HepG2 (cell line): Measurements from ENCODE around the gene CLBA1. TPM values are rescaled to one million over a fixed set of nuclear protein-coding genes. Genes with fewer than 3 reads are reported as not detected.

ENCODE experiments used
- ATAC-seq: fragments of 200-7000 bp; cut with Tn5 transposase; 3 replicates; pipeline ENCODE4 v1.9.1; 2020; ENCODE audit warnings: mild to moderate bottlenecking, moderate library complexity
- BruUV-seq: library from RNA; stranded (reverse); fragments of 400-500 nt; replicated peaks from 2 replicates; lab custom pipeline; 2021; lab: Mats Ljungman, UMichigan
- CTCF ChIA-PET: fragments of 300-600 bp; formaldehyde crosslinking; extraction: SDS; loops from one replicate; lab custom pipeline; 2021; ENCODE audit warnings: low total read pairs, inconsistent platforms, low intra/inter-chr PET ratio; lab: Yijun Ruan, JAX
- POLR2A ChIA-PET: fragments of 350-600 bp; sonication (Branson Sonifier 250); formaldehyde crosslinking; loops from one replicate; lab custom pipeline; 2020; ENCODE audit warnings: antibody characterized with exemption, inconsistent platforms; lab: Yijun Ruan, JAX
- DNase-seq: peaks from one replicate; pipeline ENCODE4 v3.0.0-alpha.2; 2015; ENCODE audit warnings: low spot score
- FAIRE-seq: peaks from 3 replicates; lab custom pipeline; 2011; peaks lifted over from hg19 to GRCh38; lab: Jason Lieb, UNC
- H2AFZ ChIP-seq: one replicate; pipeline ENCODE4 v1.6.1; 2011; ENCODE audit warnings: low read length, inconsistent platforms
- H3K27ac ChIP-seq: fragments of 300-600 bp; 3 replicates; pipeline ENCODE4 v1.8.0; 2011; ENCODE audit warnings: mixed run types, mild to moderate bottlenecking, mixed read lengths, low read length, inconsistent platforms; ENCODE audit not compliant: insufficient read depth; ENCODE audit errors: extremely low read length
- H3K27me3 ChIP-seq, 2 experiments: fragments of 200-600 bp in 1 of 2; 2 replicates in 1 of 2; 3 replicates in 1 of 2; pipeline versions ENCODE4 v1.6.0 to v1.8.0; 2011; ENCODE audit warnings: low read length in 2 of 2, mild to moderate bottlenecking in 2 of 2, moderate library complexity in 2 of 2, inconsistent platforms in 1 of 2; ENCODE audit not compliant: insufficient read depth in 2 of 2, control insufficient read depth in 1 of 2
- H3K36me3 ChIP-seq, 2 experiments: fragments of 200-600 bp in 1 of 2; replicated peaks in 1 of 2; 2 replicates in 1 of 2; 3 replicates in 1 of 2; pipeline versions ENCODE4 v1.5.1 to v1.8.0; 2011; ENCODE audit warnings: low read length in 2 of 2, inconsistent platforms in 1 of 2; ENCODE audit not compliant: insufficient read depth in 2 of 2, control insufficient read depth in 1 of 2
- H3K4me1 ChIP-seq: 2 replicates; pipeline ENCODE4 v1.5.1; 2012; ENCODE audit warnings: low read length, inconsistent platforms; ENCODE audit not compliant: insufficient read depth
- H3K4me2 ChIP-seq: 2 replicates; pipeline ENCODE4 v1.6.0; 2011; ENCODE audit warnings: low read depth, low read length, inconsistent platforms
- H3K4me3 ChIP-seq, 3 experiments: fragments of 200-600 bp in 1 of 3; sonication (generic), shearing (Covaris generic) in 1 of 3; replicated peaks in 1 of 3; 2 replicates each; pipeline ENCODE4 v1.5.1; 2011 to 2016; ENCODE audit warnings: low read length in 3 of 3, inconsistent platforms in 2 of 3, low read depth in 2 of 3, mild to moderate bottlenecking in 2 of 3, control low read depth in 1 of 3, mixed read lengths in 1 of 3; ENCODE audit not compliant: insufficient read depth in 1 of 3
- H3K79me2 ChIP-seq: one replicate; pipeline ENCODE4 v1.6.1; 2011; ENCODE audit warnings: low read length, inconsistent platforms; ENCODE audit not compliant: insufficient read depth
- H3K9ac ChIP-seq: 2 replicates; pipeline ENCODE4 v1.6.0; 2011; ENCODE audit warnings: mild to moderate bottlenecking, low read depth, low read length, inconsistent platforms; ENCODE audit not compliant: insufficient read depth
- H3K9me3 ChIP-seq: 2 replicates; pipeline ENCODE4 v1.5.1; 2012; ENCODE audit warnings: mild to moderate bottlenecking, low read length
- H4K20me1 ChIP-seq: 2 replicates; pipeline ENCODE4 v1.6.0; 2011; ENCODE audit warnings: inconsistent platforms, mild to moderate bottlenecking, low read length, moderate library complexity; ENCODE audit not compliant: insufficient read depth
- CREBL2 ChIP-seq: sonication (generic); formaldehyde crosslinking; IDR thresholded peaks from 2 replicates; pipeline ENCODE4 v1.8.1; 2023; ENCODE audit warnings: missing genetic modification reagents, mild to moderate bottlenecking, borderline replicate concordance
- IKZF4 ChIP-seq: sonication (generic); formaldehyde crosslinking; IDR thresholded peaks from 2 replicates; pipeline ENCODE4 v1.5.1; 2020; ENCODE audit warnings: borderline replicate concordance, mild to moderate bottlenecking, low read depth, missing genetic modification reagents; ENCODE audit errors: not compliant biosample characterization
- KAT2B ChIP-seq: fragments of 150-350 bp; IDR thresholded peaks from 2 replicates; pipeline ENCODE4 v1.6.1; 2014; ENCODE audit warnings: low read depth, low read length, borderline replicate concordance
- NFIB ChIP-seq: sonication (generic); formaldehyde crosslinking; IDR thresholded peaks from 2 replicates; pipeline ENCODE4 v1.9.0; 2021; ENCODE audit warnings: missing genetic modification reagents, mild to moderate bottlenecking, borderline replicate concordance
- SAP130 ChIP-seq: IDR thresholded peaks from 2 replicates; pipeline ENCODE4 v1.6.1; 2016; ENCODE audit warnings: low read depth
- YEATS2 ChIP-seq: sonication (generic); formaldehyde crosslinking; IDR thresholded peaks from 2 replicates; pipeline ENCODE4 v1.4.0; 2020; ENCODE audit warnings: missing genetic modification reagents, borderline replicate concordance
- ZFAT ChIP-seq: sonication (generic); formaldehyde crosslinking; conservative IDR thresholded peaks from 2 replicates; pipeline ENCODE4 v1.8.1; 2023; ENCODE audit warnings: missing genetic modification reagents, inconsistent platforms
- ZNF17 ChIP-seq: sonication (generic); formaldehyde crosslinking; IDR thresholded peaks from 2 replicates; pipeline ENCODE4 v1.5.0; 2020; ENCODE audit warnings: mild to moderate bottlenecking, missing genetic modification reagents
- ZNF224 ChIP-seq: sonication (generic); formaldehyde crosslinking; IDR thresholded peaks from 2 replicates; pipeline ENCODE4 v1.5.0; 2020; ENCODE audit warnings: mild to moderate bottlenecking, missing genetic modification reagents
- ZNF382 ChIP-seq: sonication (generic); formaldehyde crosslinking; IDR thresholded peaks from 2 replicates; pipeline ENCODE4 v1.5.0; 2020; ENCODE audit warnings: missing genetic modification reagents, mild to moderate bottlenecking, borderline replicate concordance
- ZNF550 ChIP-seq: sonication (generic); formaldehyde crosslinking; IDR thresholded peaks from 2 replicates; pipeline ENCODE4 v1.4.0; 2020; ENCODE audit warnings: mild to moderate bottlenecking, missing genetic modification reagents, borderline replicate concordance
- ZNF589 ChIP-seq: sonication (generic); formaldehyde crosslinking; conservative IDR thresholded peaks from 2 replicates; pipeline ENCODE4 v1.8.0; 2022; ENCODE audit warnings: mild to moderate bottlenecking, moderate library complexity, missing genetic modification reagents
- ZNF770 ChIP-seq: sonication (generic); formaldehyde crosslinking; IDR thresholded peaks from 2 replicates; pipeline ENCODE4 v1.5.0; 2020; ENCODE audit warnings: mild to moderate bottlenecking, missing genetic modification reagents
- WGBS: methylation state at CpG from one replicate; pipeline ENCODE4 v1.1.6; 2017; ENCODE audit warnings: low lambda C conversion rate; 5-methylcytosine and 5-hydroxymethylcytosine counted together
- in situ Hi-C: cut with HindIII; loops from 2 replicates; pipeline ENCODE4 v1.10.0; 2017; ENCODE audit warnings: low pct_unique_long_range_greater_than_20kb; ENCODE audit not compliant: extremely low pct_ligation_motif_present
- intact Hi-C: fragments of 100-400 bp; cut with micrococcal nuclease; formaldehyde crosslinking; loops from one replicate; pipeline ENCODE4 v1.10.0; 2022; ENCODE audit not compliant: unreplicated experiment
- polyA plus RNA-seq, 8 experiments: library from polyadenylated mRNA; depleted of rRNA in 3 of 8; stranded (reverse) in 7 of 8; unstranded in 1 of 8; fragments of >200 nt; fragmentation: Illumina TruSeq in 4 of 8; extraction: Trizol in 4 of 8; gene quantifications; 2 replicates each; pipeline versions ENCODE4 v1.2.1 to v1.2.3, GENCODE V29; 2011 to 2016; ENCODE audit warnings: low read depth in 4 of 8, missing spikeins in 1 of 8, mixed read lengths in 1 of 8; ENCODE audit not compliant: insufficient read depth in 1 of 8
- total RNA-seq, 5 experiments: library from RNA; depleted of rRNA; stranded (reverse); fragments of >200 nt; fragmentation: Illumina TruSeq; extraction: Trizol; gene quantifications; 2 replicates each; pipeline ENCODE4 v1.2.3, GENCODE V29; 2016; ENCODE audit warnings: low read depth in 1 of 5

Gene CLBA1
- total and polyA plus RNA-seq, 2 of the 13 experiments (the other 11 are each of a cell fraction or from before 2014, with no cell fraction given): 1.2 to 1.4 TPM

GRCh38 chr14:105022276-105022670 lies 36.7 kb downstream of the CLBA1 start:
- ATAC-seq (no peak), DNase-seq (no peak), FAIRE-seq (no peak)
- no peak overlapping the region for H2AFZ ChIP-seq
- peak overlapping the region; percentile 78 for H3K9ac ChIP-seq
- peak overlapping the region; percentile 93 for H3K4me2 ChIP-seq
- 72% methylated on average over 2 of the region's 2 CpGs for WGBS
- CTCF ChIA-PET: interaction anchor here (3.6 kb wide), 1 partner anchor 23 kb away, joined by 20 read pairs; no protein-coding TSS in a partner anchor
- no peak overlapping the region for H3K27ac ChIP-seq
- peaks cover 0 to 3% of the 10 kb centered on the region in 2 experiments; a peak in 1 of 5 replicates for H3K36me3 ChIP-seq
- TF ChIP-seq ZNF224 (CRISPR knock-in tag): 0 out of 2 replicates have a peak, but pooled peaks have one; percentile 4
- no peak for TF ChIP-seq ZNF589 (CRISPR knock-in tag)
- peak; percentile 26; the same call in 1 of the 2 replicates for TF ChIP-seq ZNF770
- peaks cover 7% of the 10 kb centered on the region for H4K20me1 ChIP-seq
- intact Hi-C loops: loop anchor here (5.0 kb wide), 1 partner anchor 45 kb away; the partner anchor contains the start of gene AHNAK2
- in situ Hi-C loops: no loop called here
- POLR2A ChIA-PET: interaction anchor here (2.1 to 3.6 kb wide), 2 partner anchors 38 to 270 kb away, joined by 7 to 18 read pairs; partner anchors contain the start of genes CLBA1 and SIVA1
- H3K4me3 ChIP-seq: peak overlapping the region; percentile 58 to 79 (median 70); a peak in 5 of 6 replicates
- no TSS peak for BruUV-seq
- H3K9me3 ChIP-seq: no peaks in the 10 kb centered on the region
- no peaks in the 10 kb centered on the region; a peak in 1 of 5 replicates for H3K27me3 ChIP-seq
- peaks cover 50% of the 10 kb centered on the region for H3K4me1 ChIP-seq
- H3K79me2 ChIP-seq: peaks cover 35% of the 10 kb centered on the region

GRCh38 chr14:105023144-105023543 lies 37.6 kb downstream of the CLBA1 start:
- TF ChIP-seq NFIB (no peak), CREBL2 (CRISPR knock-in tag) (no peak), KAT2B (no peak), ZNF382 (no peak), SAP130 (CRISPR knock-in tag) (no peak), ZNF550 (no peak), ZFAT (no peak), IKZF4 (CRISPR knock-in tag) (no peak), YEATS2 (CRISPR knock-in tag) (no peak), ZNF17 (CRISPR knock-in tag) (no peak)
- no TSS peak for BruUV-seq
- Histone ChIP-seq H3K27ac (no peak overlapping the region), H3K4me1 (peaks cover 41% of the 10 kb centered on the region), H3K36me3 (0 out of 5 replicates have a peak, but pooled peaks cover 0 to 1% of the 10 kb centered on the region in 2 experiments), H4K20me1 (peaks cover 7% of the 10 kb centered on the region), H3K9ac (no peak overlapping the region), H3K9me3 (no peaks in the 10 kb centered on the region), H3K79me2 (peaks cover 27% of the 10 kb centered on the region), H3K4me3 (no peak overlapping the region), H2AFZ (no peak overlapping the region), H3K27me3 (no peaks in the 10 kb centered on the region; a peak in 1 of 5 replicates), H3K4me2 (no peak overlapping the region)
- in situ Hi-C loops (no loop called here), intact Hi-C loops (loop anchor here (5.0 kb wide), 1 partner anchor 46 kb away; the partner anchor contains the start of gene AHNAK2)
- WGBS: 92% methylated on average over 11 of the region's 11 CpGs
- ATAC-seq (no peak), FAIRE-seq (no peak), DNase-seq (no peak)
- ChIA-PET POLR2A (interaction anchor here (3.6 kb wide), 1 partner anchor 39 kb away, joined by 18 read pairs; the partner anchor contains the start of gene CLBA1), CTCF (interaction anchor here (3.6 kb wide), 1 partner anchor 22 kb away, joined by 20 read pairs; no protein-coding TSS in a partner anchor)
